LNCaP clone FGC (cell line): ENCODE data around the gene PSEN1.

Source experiments
- DNase-seq: peaks from one replicate; pipeline ENCODE4 v3.0.0-alpha.2; 2011; ENCODE audit warnings: low read depth
- H3K4me3 ChIP-seq: 2 replicates; pipeline ENCODE4 v1.5.1; 2011; ENCODE audit warnings: mild to moderate bottlenecking, low read depth, low read length, control low read depth
- CTCF ChIP-seq: IDR thresholded peaks from 2 replicates; pipeline ENCODE4 v1.5.1; 2012; ENCODE audit warnings: mild to moderate bottlenecking; ENCODE audit not compliant: control insufficient read depth, insufficient read depth; ENCODE audit errors: extremely low read depth

The PSEN1 gene

DNA sequence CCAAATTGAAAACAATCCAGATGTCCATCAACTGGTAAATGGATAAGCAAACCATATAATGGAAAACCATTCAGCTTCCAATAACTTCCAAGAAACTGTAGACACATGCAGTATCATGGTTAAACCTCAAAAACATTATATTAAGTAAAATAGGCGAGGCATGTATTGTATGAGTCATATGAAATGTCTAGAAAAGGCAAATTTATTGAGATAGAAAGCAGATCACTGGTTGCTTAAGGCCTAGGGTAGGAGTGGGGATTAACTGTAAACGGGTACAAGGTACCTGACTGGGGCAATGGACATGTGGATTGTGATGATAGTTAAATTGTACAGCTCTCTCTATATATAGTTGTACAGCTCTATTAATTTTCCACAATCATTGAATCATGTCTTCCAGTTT is 79.7 kb downstream of the PSEN1 start:
- DNase-seq: no peak
- no peak overlapping the region for H3K4me3 ChIP-seq
- no peak for TF ChIP-seq CTCF

- H3K4me3 ChIP-seq: no peak overlapping the region
- no peak for DNase-seq
- no peak for TF ChIP-seq CTCF
These were observed 81.1 kb downstream of the PSEN1 start for GRCh38 chr14:73217411-73217810.

- DNase-seq: no peak
- no peak for TF ChIP-seq CTCF
- no peak overlapping the region for H3K4me3 ChIP-seq
These were observed 83.8 kb downstream of the PSEN1 start for GRCh38 chr14:73220061-73220460.

DNA sequence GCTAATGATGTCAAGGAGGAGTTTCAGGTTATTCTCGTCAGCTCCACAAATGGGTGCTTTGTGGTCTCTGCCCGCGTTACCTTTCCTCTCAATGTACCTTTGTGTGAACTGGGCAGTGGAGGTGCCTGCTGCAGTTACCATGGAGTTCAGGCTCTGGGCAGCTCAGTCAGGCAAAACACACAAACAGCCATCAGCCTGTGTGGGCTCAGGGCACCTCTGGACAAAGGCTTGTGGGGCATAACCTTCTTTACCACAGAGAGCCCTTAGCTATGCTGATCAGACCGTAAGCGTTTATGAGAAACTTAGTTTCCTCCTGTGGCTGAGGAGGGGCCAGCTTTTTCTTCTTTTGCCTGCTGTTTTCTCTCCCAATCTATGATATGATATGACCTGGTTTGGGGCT is 84.3 kb downstream of the PSEN1 start:
- H3K4me3 ChIP-seq: no peak overlapping the region
- TF ChIP-seq CTCF: no peak
- DNase-seq: no peak

GRCh38 chr14:73221945-73222344 is 85.6 kb downstream of the PSEN1 start:
- no peak for TF ChIP-seq CTCF
- H3K4me3 ChIP-seq: no peak overlapping the region
- DNase-seq: no peak

DNA sequence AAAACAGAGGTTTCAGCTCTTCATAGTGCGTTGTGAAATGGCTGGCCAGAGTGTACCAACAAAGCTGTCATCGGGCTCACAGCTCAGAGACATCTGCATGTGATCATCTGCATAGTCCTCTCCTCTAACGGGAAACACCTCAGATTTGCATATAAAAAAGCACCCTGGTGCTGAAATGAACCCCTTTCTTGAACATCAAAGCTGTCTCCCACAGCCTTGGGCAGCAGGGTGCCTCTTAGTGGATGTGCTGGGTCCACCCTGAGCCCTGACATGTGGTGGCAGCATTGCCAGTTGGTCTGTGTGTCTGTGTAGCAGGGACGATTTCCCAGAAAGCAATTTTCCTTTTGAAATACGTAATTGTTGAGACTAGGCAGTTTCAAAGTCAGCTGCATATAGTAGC is 86.7 kb downstream of the PSEN1 start:
- no peak overlapping the region for H3K4me3 ChIP-seq
- no peak for DNase-seq
- TF ChIP-seq CTCF: no peak

GRCh38 chr14:73225496-73225895 is 89.2 kb downstream of the PSEN1 start:
- TF ChIP-seq CTCF: no peak
- no peak for DNase-seq
- H3K4me3 ChIP-seq: no peak overlapping the region
